ENCODE data around the gene SHC1.

GRCh38 chr1:154955718-154956543 lies 14.6 kb downstream of the SHC1 start, which contains the start of gene PBXIP1:
- no peak for TF ChIP-seq YY1 (IDR thresholded peaks at IDR 0.05; ENCODE audit: insufficient read depth, insufficient read length)
- TF ChIP-seq SUZ12 (IDR thresholded peaks at IDR 0.05; ENCODE audit: extremely low read depth, insufficient read depth, insufficient read length) = no peak
- TF ChIP-seq ZNF274 (IDR thresholded peaks at IDR 0.05; ENCODE audit: low read depth, low read length) = no peak
